Posterior cingulate gyrus (tissue), 11 donors: ENCODE data around the gene HSD11B1L.

Source experiments
- DNase-seq, 10 donors: peaks; one replicate each; pipeline versions ENCODE4 v3.0.0 to v3.0.0-alpha.2; 2020 to 2021; ENCODE audit warnings: mixed read lengths in 3 of 10
- intact Hi-C: fragments of 100-400 bp; cut with DNase I; formaldehyde crosslinking; loops from one replicate; pipeline ENCODE4 v1.15.1; 2023

The HSD11B1L gene

DNA sequence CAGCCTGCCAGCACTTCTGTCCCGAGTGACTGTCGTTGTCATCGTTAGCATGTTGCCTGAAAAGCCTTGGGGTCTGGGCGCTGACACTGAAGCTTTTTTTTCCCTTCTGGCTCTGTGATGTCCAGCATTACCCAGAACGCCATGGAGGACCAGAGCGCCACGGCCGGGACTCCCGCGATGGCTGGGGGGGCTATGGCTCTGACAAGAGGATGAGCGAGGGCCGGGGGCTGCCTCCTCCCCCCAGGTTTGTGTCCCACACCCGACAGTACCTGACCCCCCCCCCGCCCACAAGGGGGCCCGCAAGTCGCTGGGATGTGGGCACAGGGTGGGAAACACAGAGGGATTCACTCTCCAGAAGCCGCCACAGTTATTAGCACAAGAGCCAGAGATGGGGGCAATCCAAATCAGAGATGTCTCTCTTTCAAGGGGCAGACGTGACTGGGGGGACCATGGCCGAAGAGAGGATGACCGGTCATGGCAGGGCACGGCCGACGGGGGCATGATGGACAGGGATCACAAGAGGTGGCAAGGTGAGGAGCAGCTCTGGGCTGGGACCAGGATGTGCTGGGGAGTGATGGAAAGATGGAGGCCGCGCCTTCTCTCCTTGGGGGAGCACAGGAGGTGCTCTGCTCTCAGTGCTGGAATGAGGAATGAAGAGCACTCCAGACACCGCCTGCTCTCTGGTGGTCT lies 13.8 kb upstream of the HSD11B1L start:
- intact Hi-C loops: no loop called here
- no peak for DNase-seq

DNA sequence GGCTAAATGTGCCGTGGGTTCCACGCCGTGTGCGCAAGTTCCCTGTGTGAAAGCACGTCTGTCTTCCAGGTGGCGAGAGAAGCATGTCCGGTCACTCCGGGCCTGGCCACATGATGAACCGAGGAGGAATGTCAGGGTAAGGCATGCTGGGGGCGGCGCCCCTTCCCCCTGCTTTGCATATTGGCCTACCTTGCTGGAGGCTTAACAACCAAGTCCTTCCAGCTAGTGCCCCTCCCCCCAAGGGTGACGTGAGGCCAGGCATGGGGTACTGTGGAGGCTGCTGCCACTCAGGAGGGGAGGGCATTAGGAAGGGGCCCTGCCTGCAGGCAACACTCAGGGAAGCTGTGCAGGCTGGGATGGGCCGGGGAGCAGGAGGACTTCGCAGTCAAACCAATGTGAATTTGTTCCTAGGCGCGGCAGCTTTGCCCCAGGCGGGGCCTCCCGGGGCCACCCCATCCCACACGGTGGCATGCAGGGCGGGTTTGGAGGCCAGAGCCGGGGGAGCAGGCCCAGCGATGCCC lies 13.0 kb upstream of the HSD11B1L start:
- intact Hi-C loops: no loop called here
- DNase-seq: no peak

DNA sequence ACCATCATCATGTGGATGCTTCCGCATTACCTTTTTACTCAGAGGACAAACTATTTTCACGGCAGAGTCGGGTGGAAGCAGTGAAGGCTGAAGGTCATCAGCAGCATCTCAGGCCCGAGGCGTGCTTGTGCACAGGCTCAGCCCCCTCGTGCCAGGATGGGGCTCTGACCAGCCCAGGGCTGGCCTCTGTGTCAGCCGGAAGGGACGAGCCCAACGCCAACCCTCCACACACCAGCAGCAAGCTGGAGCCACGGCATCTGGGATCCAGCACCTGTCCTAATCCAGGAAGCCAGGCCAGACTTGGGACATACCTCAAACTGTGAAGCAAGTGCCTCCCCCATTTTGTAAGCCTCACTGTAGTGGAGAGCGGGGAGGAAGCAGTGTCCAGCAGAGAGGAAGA lies 11.6 kb upstream of the HSD11B1L start:
- DNase-seq: peak in 1 of 10 donors; percentile 67
- intact Hi-C loops: no loop called here

DNA sequence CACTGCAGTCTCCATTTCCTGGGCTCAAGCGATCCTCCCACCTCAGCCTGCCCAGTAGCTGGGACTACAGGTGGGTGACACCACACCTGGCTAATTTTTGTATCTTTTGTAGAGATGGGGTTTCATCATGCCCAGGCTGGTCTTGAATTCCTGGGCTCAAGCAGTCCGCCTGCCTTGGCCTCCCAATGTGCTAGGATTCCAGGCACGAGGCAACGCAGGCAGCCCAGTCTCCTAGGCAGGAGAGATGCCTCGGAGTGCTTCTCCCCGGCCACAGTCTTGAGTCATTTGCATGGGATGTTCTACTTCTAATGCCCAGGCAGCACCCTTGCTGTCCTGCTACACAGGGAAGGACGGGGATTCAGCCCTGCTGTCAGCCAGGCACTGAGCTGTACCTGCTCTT lies 9.2 kb upstream of the HSD11B1L start:
- intact Hi-C loops: no loop called here
- DNase-seq: peak in 3 of 10 donors; percentile 20 to 41 (median 40)

DNA sequence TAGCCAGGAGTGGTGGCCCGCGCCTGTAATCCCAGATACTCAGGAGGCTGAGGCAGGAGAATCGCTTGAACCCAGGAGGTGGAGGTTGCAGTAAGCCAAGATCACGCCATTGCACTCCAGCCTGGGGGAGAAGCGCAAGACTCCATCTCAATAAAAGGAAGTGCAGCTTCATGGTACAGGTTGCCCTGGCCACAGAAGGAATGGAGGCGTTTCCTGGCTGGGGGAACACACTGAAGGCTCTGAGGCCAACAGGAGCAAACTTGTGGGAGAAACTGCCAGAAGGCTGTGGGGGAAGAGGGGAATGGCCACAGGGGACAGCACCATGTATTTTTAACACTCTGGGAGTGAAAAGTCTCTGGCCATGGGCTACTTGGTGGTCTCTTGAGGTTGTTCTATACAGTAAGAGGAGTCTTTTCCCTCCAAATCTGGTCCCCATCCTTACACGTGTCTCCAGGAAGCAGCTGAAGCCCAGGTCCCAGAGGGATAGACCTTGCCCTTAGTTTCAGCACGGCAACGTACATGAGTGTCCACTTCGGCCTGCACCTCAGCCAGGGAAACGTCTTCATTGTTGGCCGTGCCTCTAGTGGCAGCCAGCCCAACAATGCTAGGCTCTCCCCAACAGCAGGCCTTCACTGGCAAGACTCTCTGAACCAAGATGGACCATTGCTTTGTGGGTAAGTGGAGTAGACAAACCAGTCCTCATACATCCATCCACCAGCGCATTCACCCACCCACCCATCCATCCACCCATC lies 7.9 kb upstream of the HSD11B1L start:
- DNase-seq: peak in 2 of 10 donors; percentile 14 to 21
- intact Hi-C loops: no loop called here

DNA sequence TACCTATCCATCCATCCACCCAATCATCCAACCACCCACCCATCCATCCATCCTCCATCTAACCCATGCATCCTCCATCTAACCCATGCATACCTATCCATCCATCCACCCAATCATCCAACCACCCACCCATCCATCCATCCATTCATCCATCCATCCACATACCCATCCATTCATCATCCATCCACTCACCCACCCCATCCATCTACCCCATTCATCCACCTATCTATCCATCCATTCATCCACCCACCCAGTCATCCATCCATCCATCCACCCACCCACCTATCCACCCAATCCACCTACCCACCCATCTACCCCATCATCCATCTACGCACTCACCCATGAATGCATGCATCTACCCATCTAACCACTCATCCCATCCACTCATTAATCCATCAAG lies 7.1 kb upstream of the HSD11B1L start:
- intact Hi-C loops: no loop called here
- DNase-seq: no peak

DNA sequence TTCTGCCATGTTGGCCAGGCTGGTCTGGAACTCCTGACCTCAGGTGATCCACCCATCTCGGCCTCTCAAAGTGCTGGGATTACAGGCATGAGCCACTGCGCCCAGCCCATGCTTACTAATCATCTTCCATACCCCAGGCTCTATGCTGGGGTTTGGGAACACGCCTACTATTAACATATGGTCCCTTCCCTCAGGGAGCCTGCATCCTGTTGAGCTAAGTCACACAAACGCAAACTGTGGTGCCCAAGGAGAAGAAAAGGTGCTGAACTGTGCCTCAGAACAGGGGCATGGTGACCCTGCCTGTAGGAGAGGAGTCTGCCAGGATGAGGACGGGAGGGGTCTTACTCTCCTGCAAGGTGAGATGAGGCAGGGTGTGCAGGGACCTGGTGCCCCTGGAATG lies 6.1 kb upstream of the HSD11B1L start:
- intact Hi-C loops: no loop called here

DNA sequence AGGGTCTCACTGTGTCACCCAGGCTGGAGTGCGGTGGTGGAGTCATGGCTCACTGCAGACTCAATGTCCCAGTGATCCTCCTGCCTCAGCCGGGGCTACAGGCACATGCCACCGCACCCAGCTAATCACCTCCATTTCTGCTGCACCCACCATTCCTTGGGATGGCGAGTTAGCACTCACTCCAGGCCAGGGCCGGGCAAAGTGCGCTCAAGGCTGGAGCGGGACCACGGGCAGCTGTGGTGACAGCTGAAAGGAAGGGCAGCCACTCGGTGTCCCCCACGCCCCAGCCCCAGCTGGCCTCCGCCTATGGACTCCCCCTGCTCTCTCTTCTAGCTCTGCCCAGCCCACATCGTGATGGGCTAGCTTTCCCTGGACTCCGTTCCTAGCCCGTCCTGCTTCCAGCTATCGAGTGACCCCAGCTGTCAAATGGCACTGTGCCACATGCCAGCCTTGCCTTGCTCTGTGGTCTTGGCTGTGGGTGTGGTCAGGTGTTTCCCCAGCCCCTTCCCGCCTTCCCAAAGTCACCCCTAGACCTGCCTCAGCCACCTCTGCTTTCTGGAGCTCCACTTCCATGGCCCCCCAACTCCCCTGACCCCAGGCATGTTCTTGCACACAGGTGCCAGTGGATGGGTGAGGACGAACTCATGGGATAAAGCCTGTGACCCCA lies 4.6 kb upstream of the HSD11B1L start:
- DNase-seq: no peak

More for the DNA sequence above, 6.1 kb upstream of the HSD11B1L start:
- no peak for DNase-seq

DNA sequence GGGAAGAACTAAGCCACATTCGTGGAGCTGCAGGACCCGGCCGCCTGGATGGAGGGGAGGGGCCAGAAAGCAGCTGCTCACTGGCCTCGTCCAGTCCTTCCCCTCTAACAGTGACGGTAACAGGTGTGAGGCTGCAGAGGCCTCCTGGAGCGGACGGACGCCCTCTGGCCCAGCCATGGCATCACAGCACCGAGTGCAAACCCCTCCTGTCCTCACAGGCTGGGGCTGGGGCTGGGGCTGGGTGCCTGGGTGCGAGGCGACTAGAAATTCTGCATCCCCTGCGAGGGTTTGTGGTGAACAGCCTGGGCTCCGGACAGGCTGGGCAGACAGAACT lies 4.1 kb upstream of the HSD11B1L start:
- intact Hi-C loops: no loop called here

More for the DNA sequence above, 4.6 kb upstream of the HSD11B1L start:
- intact Hi-C loops: no loop called here

DNA sequence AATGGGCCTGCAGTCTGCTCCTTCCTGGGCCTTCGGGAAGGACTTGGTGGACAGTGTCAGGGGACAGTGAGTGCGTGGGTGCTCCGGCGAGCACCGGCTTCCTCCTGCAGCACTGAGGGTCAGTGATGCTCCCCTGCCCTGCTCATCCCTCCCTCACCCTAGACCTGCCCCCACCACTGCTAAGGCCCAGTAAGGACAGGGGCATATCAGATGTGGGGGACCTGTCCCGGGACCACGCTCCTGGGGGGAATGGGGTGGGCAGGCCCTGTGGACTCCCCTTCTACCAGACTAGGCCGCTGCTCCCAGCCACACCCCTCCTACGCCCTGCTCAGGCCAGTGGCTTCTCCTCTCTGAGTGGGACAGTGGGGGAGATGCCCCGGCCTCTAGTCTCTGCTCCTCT lies 3.7 kb upstream of the HSD11B1L start:
- intact Hi-C loops: no loop called here
- no peak for DNase-seq

More for the DNA sequence above, 4.1 kb upstream of the HSD11B1L start:
- no peak for DNase-seq

DNA sequence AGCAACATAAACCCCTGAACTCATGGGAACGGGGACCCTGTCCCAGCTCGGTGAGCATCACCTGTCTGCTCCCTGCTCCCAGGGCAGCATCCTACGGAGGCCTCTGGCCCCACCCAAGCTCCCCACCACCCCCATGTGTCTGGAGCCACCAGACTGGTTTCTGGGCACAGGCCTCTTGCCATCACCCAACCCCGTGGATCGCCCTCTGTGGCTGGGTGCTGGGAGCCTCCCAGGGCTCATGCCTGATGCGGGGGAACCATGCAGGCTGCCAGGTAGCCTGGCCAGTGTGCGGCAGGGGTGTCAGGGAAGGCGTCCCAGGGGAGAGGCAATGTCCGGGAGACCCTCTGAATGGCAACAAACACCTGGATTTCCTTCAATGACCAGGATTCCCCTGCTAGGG lies 3.2 kb upstream of the HSD11B1L start:
- intact Hi-C loops: no loop called here
- DNase-seq: no peak

DNA sequence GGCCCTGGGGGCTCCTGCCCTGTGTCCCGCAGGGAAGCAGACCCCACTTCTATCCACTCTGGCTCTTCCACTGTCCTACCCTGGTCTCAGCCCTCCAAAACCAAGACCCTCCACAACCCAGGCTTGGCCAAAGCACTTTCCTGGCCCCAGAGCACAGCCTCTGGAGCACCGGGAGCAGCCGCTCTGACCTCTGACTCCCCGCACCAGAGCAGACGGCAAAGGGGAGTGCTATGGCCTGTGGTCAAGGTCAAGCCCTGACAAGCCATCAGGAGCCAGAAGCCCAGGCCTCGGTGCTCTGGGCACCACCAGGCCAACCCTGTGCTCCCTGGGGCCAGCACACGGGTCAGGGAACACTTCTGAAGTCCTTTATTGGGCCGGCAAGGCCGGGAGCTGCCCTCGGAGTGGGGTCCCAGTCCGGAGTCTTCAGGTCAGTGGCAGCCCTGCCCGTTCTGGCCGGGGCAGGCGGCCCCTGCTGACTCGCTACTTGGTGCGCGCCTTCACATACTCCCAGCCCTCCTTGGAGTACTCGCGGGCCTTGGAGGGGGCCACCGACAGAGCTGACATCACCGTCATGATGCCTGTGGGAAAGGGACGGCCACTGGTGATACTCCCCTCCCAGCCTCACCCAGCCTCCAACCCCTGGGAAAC lies 2.6 kb upstream of the HSD11B1L start:
- DNase-seq: peak in 1 of 10 donors; percentile 67
- intact Hi-C loops: no loop called here

DNA sequence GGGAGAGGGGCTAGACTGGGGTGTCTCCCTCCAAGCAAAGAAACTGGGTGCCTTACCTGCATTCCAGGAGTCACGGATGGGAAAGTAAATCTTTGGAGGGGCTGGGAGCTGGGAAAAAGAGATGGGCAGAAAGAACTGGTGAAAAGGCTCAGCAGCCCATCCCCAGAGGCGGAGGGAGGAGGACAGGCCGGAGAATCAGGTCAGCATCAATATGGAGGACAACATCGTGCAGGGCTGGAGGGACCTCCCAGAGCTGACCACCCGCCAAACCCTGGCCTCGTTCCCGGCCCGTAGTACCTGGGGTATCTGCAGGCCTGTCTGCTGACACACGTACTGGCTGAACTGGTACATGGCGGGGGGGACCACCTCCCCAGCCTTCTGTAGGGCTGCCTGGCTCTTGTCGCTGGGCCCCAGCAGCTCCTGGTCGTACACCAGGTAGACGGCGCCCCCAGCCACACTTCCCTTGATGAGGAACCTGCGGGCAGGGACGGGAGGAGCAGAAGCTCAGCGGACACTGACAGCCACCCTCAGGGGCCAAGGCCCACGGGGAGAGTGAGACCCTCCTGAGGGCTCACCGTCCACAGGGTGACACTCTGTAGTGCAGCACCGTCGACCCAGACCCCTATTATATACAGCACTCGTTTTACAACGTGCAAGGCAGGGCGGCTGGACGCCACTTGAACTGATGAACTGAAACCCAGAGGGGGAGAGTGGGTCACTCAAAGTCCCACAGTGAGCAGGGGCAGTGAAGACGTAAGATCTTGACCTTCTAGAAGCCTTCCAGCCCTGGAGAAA lies 1.3 kb upstream of the HSD11B1L start:
- intact Hi-C loops: loop anchor here (1.0 to 2.0 kb wide), 3 partner anchors 41 to 111 kb away; partner anchors contain the start of genes CATSPERD, DUS3L, LONP1 and SAFB
- no peak for DNase-seq

DNA sequence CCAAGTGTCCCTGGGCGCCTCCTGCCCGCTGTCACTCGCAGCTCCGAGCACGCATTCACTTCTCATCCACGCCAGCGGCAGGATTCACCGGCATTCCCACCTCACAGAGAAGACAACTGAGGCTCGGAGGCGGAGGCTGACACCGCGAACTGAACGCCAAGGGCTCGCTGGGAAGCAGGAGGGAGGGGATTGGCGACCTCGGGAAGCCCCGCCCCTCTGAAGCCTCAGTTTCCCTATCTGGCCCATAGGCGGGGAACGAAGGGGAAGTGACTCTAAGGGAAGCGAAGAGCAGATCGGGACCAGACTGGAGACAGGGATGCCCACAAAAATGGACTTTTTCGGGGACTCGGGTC lies 767 bp upstream of the HSD11B1L start:
- intact Hi-C loops: loop anchor here (1.0 to 2.0 kb wide), 3 partner anchors 40 to 111 kb away; partner anchors contain the start of genes CATSPERD, DUS3L, LONP1 and SAFB

DNA sequence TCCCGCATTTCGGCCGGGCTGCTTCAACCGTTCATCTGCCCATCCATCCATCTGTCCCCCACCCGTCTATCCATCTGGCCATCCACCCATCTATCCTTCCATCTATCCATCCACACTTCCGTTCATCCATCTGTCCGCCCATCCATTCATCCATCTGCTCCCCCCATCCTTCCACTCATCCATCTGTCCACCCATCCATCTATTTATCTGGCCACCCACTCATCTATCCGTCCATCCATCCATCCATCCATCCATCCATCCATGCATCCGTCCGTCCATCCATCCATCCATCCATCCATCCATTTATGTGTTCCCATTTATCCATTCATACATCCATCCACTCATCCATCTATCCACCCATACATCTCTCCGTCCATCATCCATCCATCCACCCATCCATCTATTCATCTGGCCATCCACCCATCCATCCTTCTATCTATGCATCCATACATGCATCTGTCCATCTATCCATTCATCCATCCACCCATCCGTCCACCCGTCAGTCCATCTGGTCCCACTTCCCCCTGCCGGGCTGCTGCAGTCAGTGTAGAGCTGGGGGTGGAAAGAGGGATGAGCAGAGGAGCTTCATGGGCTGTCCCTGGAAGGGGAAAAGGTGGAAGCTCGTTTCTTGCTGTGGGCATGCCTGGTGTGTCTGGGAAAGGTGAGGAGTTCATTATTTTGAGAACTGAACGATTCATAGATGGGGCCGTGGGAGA lies 722 bp downstream of the HSD11B1L start:
- DNase-seq: no peak
- intact Hi-C loops: loop anchor here (2.0 kb wide), 2 partner anchors 59 to 109 kb away; partner anchors contain the start of genes DUS3L, SAFB and SAFB2

More for the DNA sequence above, 767 bp upstream of the HSD11B1L start:
- peak in 4 of 10 donors; percentile 45 to 93 (median 74) for DNase-seq

DNA sequence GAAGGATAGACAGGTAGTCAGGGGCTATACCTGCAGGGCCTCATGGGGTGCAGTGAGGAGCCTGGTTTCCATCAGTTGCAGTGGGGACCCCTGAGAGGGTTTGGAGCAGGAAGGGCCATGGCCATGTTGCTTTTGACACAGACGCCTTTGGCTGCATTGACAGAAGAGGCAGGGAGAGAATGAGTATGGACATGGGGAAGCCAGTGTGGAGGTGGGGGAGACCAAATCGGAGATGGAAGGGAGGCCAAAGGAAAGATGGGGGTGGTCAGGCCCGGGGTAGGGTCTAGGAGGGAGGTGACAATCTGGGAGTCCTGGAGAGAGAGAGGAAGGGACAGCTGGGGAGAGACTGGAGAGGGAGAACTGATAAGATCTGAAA lies 1.3 kb downstream of the HSD11B1L start:
- intact Hi-C loops: no loop called here

DNA sequence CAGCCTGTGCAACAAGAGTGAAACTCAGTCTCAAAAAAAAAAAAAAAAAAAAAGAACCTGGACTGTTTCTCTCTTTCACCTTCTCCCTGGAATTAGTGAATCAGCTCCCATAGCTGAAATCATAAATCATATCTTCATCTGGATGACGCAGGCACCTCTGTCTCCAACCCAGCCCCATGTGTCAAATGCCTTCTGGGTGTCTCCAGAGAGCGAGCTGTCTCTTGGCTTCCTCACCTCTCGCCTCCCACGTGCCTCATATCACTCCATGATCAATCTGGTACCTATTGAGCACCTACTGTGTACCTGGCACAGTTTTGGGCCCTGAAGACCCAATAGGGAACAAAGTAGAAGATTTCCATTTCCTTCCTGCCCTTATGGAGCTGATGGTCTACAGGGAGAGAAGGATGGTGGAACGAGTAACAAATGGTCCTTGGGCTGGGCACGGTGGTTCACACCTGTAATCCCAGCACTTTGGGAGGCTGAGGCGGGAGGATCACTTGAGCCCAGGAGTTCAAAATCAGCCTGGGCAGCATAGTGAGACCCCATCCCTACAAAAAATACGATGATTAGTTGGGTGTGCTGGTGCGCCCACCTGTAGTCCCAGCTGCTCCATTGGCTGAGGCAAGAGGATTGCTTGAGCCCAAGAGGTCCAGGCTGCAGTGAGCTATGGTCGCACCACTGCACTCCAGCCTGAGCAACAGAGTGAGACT lies 2.5 kb downstream of the HSD11B1L start:
- intact Hi-C loops: no loop called here
- no peak for DNase-seq

More for the DNA sequence above, 1.3 kb downstream of the HSD11B1L start:
- no peak for DNase-seq

DNA sequence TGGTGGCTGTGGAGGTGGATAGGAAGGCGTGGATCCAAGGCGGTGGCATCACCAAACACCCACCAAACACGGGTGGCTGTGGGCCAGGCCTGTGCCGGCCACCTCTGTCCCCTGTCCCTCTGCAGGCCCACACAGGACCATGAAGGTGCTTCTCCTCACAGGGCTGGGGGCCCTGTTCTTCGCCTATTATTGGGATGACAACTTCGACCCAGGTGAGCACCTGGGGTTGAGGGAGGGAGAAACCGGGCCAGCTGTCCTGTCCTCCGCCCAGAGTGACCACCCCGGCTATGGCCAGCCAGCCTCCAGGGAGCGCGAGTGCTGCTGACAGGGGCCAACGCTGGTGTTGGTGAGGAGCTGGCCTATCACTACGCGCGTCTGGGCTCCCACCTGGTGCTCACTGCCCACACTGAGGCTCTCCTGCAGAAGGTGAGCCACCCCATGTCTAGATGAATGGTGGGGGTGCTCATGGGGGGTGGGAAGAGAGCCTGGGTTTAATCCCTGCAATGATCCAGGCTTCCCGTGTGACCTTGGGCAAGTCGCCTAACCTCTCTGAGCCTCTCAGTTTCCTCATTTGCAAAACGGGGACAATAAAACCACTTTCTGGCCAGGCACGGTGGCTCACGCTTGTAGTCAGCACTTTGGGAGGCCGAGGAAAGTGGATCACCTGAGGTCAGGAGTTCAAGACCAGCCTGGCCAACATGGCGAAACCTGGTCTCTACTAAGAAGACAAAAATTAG lies 4.0 kb downstream of the HSD11B1L start:
- intact Hi-C loops: no loop called here
- DNase-seq: peak in 1 of 10 donors; percentile 74
